Left colon (tissue), 2 donors: Measurements from ENCODE around the gene LAMC1. TPM values are rescaled to one million over a fixed set of nuclear protein-coding genes. Genes with fewer than 3 reads are reported as not detected.
"Not testable (repeated sequence)": the region's sequence is repeated elsewhere in the genome, so short reads cannot be mapped to it uniquely, and the experiment has no call there.

Source experiments
- ATAC-seq: fragments of 200-7000 bp; cut with Tn5 transposase; one replicate; pipeline ENCODE4 v1.9.1; 2020; ENCODE audit warnings: mild to moderate bottlenecking, moderate library complexity
- DNase-seq, 2 donors: peaks; one replicate each; pipeline ENCODE4 v3.0.0-alpha.2; 2020
- intact Hi-C, 2 donors: fragments of 100-400 bp; cut with DNase I in 1 of 2; cut with micrococcal nuclease in 1 of 2; formaldehyde crosslinking; loops; one replicate each; pipeline versions ENCODE4 v1.11.2 to v1.14.0; 2022; cut with DNase I, micrococcal nuclease
- total RNA-seq, 2 donors: library from RNA; stranded (reverse); fragmentation: NEBNext Ultra II Directional; extraction: Animal tissue kit (Norgen Biotek cat#: 25700); gene quantifications; one replicate each; pipeline ENCODE4 v1.2.1, GENCODE V29; 2021
- donor health status: DM: no; HTN: no; CAD: no.
- donor health status: DM: yes; HTN: yes; CAD: no.

Gene LAMC1
- total RNA-seq, 2 donors from 2014 or later: 32.3 to 54.8 TPM

GRCh38 chr1:183034682-183035081 is 11.5 kb downstream of the LAMC1 start:
- intact Hi-C loops: loop anchor here in 1 of 2 donors (10.0 kb wide), 1 partner anchor 50 kb away; no protein-coding TSS in a partner anchor
- DNase-seq (no peak), ATAC-seq (no peak)

- DNase-seq: no peak
- intact Hi-C loops: loop anchor here in 1 of 2 donors (10.0 kb wide), 1 partner anchor 46 kb away; no protein-coding TSS in a partner anchor
Observed at GRCh38 chr1:183038333-183038866, 15.2 kb downstream of the LAMC1 start.

GRCh38 chr1:183038913-183039312 is 15.7 kb downstream of the LAMC1 start:
- intact Hi-C loops: loop anchor here in 1 of 2 donors (10.0 kb wide), 1 partner anchor 46 kb away; no protein-coding TSS in a partner anchor
- DNase-seq (no peak), ATAC-seq (no peak)

More at GRCh38 chr1:183038333-183038866, 15.2 kb downstream of the LAMC1 start:
- ATAC-seq: no peak

- ATAC-seq: no peak
- DNase-seq: no peak
Observed at GRCh38 chr1:183039330-183039729, 16.1 kb downstream of the LAMC1 start.

GRCh38 chr1:183039985-183040447 is 16.8 kb downstream of the LAMC1 start:
- no peak for ATAC-seq
- intact Hi-C loops: loop anchor here in 1 of 2 donors (10.0 kb wide), 1 partner anchor 45 kb away; no protein-coding TSS in a partner anchor
- no peak for DNase-seq

More at GRCh38 chr1:183039330-183039729, 16.1 kb downstream of the LAMC1 start:
- intact Hi-C loops: loop anchor here in 1 of 2 donors (10.0 kb wide), 1 partner anchor 45 kb away; no protein-coding TSS in a partner anchor

GRCh38 chr1:183040547-183040971 is 17.3 kb downstream of the LAMC1 start:
- no peak for DNase-seq
- intact Hi-C loops: no loop called here
- no peak for ATAC-seq

GRCh38 chr1:183043254-183043653 is 20.0 kb downstream of the LAMC1 start:
- no peak for ATAC-seq
- intact Hi-C loops: no loop called here
- DNase-seq: no peak

GRCh38 chr1:183043872-183044854 is 20.9 kb downstream of the LAMC1 start:
- ATAC-seq: no peak
- intact Hi-C loops: no loop called here
- no peak for DNase-seq

- no peak for ATAC-seq
- no peak for DNase-seq
- intact Hi-C loops: no loop called here
Observed at GRCh38 chr1:183044893-183045649, 21.9 kb downstream of the LAMC1 start.

GRCh38 chr1:183048087-183049085 is 25.2 kb downstream of the LAMC1 start:
- ATAC-seq (no peak), DNase-seq (no peak)
- intact Hi-C loops: no loop called here

- ATAC-seq (no peak), DNase-seq (no peak)
- intact Hi-C loops: no loop called here
Observed at GRCh38 chr1:183051546-183051945, 28.3 kb downstream of the LAMC1 start.

- intact Hi-C loops: no loop called here
- no peak for ATAC-seq
- no peak for DNase-seq
Observed at GRCh38 chr1:183052861-183053260, 29.6 kb downstream of the LAMC1 start.

- intact Hi-C loops: no loop called here
- ATAC-seq (no peak), DNase-seq (no peak)
Observed at GRCh38 chr1:183058851-183059502, 35.8 kb downstream of the LAMC1 start.

- ATAC-seq (no peak), DNase-seq (no peak)
- intact Hi-C loops: no loop called here
Observed at GRCh38 chr1:183061194-183061593, 38.0 kb downstream of the LAMC1 start.

- DNase-seq (no peak), ATAC-seq (no peak)
- intact Hi-C loops: no loop called here
Observed at GRCh38 chr1:183063349-183063748, 40.1 kb downstream of the LAMC1 start.

- intact Hi-C loops: no loop called here
- no peak for DNase-seq
- ATAC-seq: no peak
Observed at GRCh38 chr1:183065168-183065706, 42.0 kb downstream of the LAMC1 start.

- intact Hi-C loops, DNase-seq, ATAC-seq: not testable (repeated sequence)
Observed at GRCh38 chr1:183066432-183066831, 43.2 kb downstream of the LAMC1 start.
